HUES64 (cell line): Measurements from ENCODE around the gene ST3GAL4.
"Not testable (repeated sequence)": the region's sequence is repeated elsewhere in the genome, so short reads cannot be mapped to it uniquely, and the experiment has no call there.

Experiments used
- H3K27ac ChIP-seq: 2 replicates; pipeline ENCODE4 v1.7.0; 2013; ENCODE audit warnings: low read depth, low read length, inconsistent platforms
- H3K27me3 ChIP-seq: 2 replicates; pipeline ENCODE4 v1.6.1; 2013; ENCODE audit warnings: mild to moderate bottlenecking, low read length; ENCODE audit not compliant: insufficient read depth
- H3K36me3 ChIP-seq: 2 replicates; pipeline ENCODE4 v1.6.1; 2013; ENCODE audit warnings: mild to moderate bottlenecking, low read length; ENCODE audit not compliant: insufficient read depth
- H3K4me1 ChIP-seq: 2 replicates; pipeline ENCODE4 v1.6.1; 2013; ENCODE audit warnings: mild to moderate bottlenecking, low read length, moderate library complexity; ENCODE audit not compliant: insufficient read depth
- H3K4me3 ChIP-seq: 2 replicates; pipeline ENCODE4 v1.5.1; 2013; ENCODE audit warnings: mild to moderate bottlenecking, low read length, moderate library complexity
- H3K9ac ChIP-seq: 2 replicates; pipeline ENCODE4 v1.6.1; 2013; ENCODE audit warnings: mild to moderate bottlenecking, low read depth, low read length
- H3K9me3 ChIP-seq: 2 replicates; pipeline ENCODE4 v1.6.1; 2013; ENCODE audit warnings: low read depth, low read length; ENCODE audit not compliant: insufficient read depth
- WGBS: fragments of 150-250, 120-280 bp; methylation state at CpG from one replicate; pipeline ENCODE4 v1.1.7; 2013; ENCODE audit warnings: missing lambda C conversion rate; 5-methylcytosine and 5-hydroxymethylcytosine counted together

The ST3GAL4 gene

DNA sequence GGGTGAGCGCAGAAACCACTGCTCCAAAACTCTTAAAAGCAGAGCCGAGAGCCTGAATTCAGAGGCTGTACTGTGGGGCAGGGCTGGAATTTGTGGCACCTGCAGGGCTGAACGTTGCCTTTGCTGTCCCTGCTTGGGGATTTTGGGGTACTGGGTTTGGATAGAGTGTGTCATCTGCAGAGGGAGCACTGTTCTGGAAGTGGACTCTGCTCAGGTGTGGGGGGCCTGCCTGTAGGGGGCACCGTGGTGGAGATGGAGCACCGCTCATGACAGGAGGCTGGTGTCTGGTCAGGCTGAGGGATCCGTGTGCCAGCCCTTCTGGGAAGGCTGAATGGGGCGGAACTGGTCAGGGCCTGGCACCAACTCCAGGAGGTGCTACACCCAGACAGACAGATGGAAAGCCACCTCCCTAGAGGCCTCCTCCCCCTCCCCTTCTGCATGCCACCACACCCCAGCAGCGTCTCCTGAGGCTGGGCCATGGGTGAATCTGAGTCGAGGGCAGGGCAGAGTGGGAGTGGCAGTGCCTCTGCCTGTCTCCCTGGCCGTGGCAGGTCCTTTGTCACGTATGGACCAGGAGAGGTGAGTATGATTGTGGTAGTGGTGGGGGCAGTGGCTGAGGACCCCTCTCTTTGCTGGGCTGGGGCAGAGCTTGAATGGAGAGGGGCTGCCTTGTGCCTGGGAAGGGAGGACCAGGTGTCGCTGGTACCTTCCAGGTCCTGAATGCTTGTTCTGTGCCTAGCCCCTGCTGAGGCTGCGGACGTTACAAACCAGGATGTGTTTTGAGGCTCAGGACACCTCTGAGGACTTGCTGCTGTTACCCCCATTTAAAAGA lies 11.6 kb downstream of the ST3GAL4 start:
- H3K36me3 ChIP-seq, H3K4me1 ChIP-seq, H3K27me3 ChIP-seq, H3K9ac ChIP-seq, H3K9me3 ChIP-seq, H3K27ac ChIP-seq: not testable (repeated sequence)
- WGBS = 74% methylated on average over 14 of the region's 14 CpGs
- peak overlapping the region; percentile 4; the same call in 1 of the 2 replicates for H3K4me3 ChIP-seq

DNA sequence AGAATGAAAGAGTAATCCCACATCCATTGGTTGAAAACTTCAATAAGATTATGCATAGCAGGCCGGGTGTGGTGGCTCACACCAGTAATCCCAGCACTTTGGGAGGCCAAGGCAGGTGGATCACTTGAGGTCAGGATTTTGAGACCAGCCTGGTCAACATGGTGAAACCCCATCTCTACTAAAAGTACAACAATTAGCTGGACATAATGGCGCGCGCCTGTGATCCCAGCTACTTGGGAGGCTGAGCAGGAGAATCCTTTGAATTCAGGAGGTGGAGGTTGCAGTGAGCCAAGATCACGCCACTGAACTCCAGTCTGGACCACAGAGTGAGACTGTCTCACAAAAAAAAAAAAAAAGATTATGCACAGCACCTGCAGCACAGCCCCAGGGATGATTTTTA lies 12.3 kb downstream of the ST3GAL4 start:
- H3K36me3 ChIP-seq, H3K27me3 ChIP-seq, H3K9ac ChIP-seq, H3K9me3 ChIP-seq, H3K27ac ChIP-seq, H3K4me3 ChIP-seq, H3K4me1 ChIP-seq: not testable (repeated sequence)
- 93% methylated on average over 5 of the region's 5 CpGs for WGBS

DNA sequence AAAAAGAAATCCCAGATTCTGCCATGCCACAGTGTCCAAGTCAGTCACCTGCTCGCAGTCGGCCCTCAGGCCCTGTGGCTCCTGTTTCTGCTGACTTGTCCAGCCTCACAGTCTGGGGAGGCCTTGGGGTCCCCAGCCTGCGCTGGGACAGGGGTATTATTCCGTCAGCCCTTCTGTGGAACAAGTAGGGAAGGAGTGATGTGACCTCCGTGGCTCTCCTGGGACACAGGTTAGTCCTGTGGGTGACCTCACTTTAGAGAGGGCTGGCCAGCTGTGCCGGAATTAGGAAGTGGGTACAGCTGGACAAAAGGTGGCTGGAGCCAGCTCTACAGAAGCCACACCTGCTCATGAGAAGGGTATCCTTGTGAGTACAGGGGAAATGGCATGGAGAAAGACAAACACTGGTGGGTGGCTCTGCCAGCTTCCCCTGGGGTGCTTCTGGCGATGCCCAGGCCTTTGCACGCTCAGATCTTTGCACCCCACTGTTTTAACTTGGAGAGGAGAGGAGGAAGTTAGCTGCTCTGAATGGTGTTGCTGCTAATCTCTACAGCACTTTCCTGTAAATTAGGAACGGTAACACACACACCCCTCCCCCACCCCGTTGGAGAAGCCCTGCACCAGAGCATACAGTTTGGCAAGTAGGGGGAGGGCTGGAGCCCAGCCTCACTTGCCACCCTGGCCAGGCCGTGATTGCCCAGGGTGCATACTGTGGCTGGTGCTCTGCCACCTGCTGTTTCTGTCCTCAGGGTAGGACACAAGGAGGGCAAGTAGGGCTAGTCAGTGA lies 13.0 kb downstream of the ST3GAL4 start:
- not testable (repeated sequence) for H3K27ac ChIP-seq, H3K27me3 ChIP-seq, H3K36me3 ChIP-seq, H3K4me3 ChIP-seq, H3K9ac ChIP-seq, H3K9me3 ChIP-seq, H3K4me1 ChIP-seq
- WGBS = 60% methylated on average over 11 of the region's 11 CpGs

DNA sequence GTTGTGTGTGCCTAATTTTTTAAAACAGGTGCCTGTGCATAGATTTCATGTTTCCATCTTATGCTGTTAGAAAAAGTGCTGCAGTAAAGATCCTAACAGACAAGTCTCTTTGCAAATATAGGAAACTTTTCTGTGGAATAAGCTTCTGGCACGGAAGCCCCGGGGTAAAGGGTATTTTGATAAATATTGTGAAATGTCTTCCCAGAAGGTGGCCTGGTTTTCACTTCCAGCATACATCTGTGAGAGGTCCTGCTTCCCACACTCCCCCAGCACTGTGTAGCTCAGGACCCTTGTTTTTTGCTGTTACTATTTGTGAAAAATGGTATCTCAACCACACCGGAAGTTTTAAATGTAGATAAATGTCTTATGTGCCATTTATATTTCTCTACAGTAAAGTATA lies 14.5 kb downstream of the ST3GAL4 start:
- no peaks in the 10 kb centered on the region for H3K27me3 ChIP-seq
- H3K4me1 ChIP-seq = peaks cover 5% of the 10 kb centered on the region; the same call in 1 of the 2 replicates
- H3K36me3 ChIP-seq = no peaks in the 10 kb centered on the region
- WGBS = 88% methylated on average over 2 of the region's 3 CpGs
- no peak overlapping the region for H3K27ac ChIP-seq
- H3K9ac ChIP-seq = no peak overlapping the region
- no peaks in the 10 kb centered on the region for H3K9me3 ChIP-seq
- no peak overlapping the region for H3K4me3 ChIP-seq

DNA sequence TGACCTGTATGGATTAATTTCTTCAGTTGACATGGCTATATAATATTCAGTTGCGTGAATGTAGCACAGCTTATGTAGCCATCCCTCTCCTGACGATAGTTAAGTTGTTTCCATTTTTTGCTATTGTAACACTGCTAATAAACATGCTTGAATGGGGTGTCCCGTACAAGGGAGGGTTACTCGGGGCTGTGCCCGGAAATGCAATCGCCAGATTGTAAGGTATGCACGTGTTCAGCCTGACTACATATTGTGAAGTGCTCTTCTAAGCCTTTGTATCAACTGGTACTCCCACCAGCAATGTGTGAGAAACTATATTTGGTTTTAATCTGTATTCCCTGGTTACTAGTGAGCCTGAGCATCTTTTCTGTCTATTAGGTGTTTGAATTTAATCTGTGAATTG lies 16.1 kb downstream of the ST3GAL4 start:
- no peak overlapping the region for H3K27ac ChIP-seq
- no peaks in the 10 kb centered on the region for H3K36me3 ChIP-seq
- no peaks in the 10 kb centered on the region for H3K27me3 ChIP-seq
- no peaks in the 10 kb centered on the region for H3K4me1 ChIP-seq
- no peak overlapping the region for H3K9ac ChIP-seq
- no peaks in the 10 kb centered on the region for H3K9me3 ChIP-seq
- no peak overlapping the region for H3K4me3 ChIP-seq
- WGBS = 95% methylated on average over 7 of the region's 7 CpGs

- not testable (repeated sequence) for H3K27me3 ChIP-seq, H3K4me3 ChIP-seq, H3K9me3 ChIP-seq, H3K36me3 ChIP-seq, H3K27ac ChIP-seq, H3K9ac ChIP-seq, H3K4me1 ChIP-seq
- WGBS = 92% methylated on average over 12 of the region's 12 CpGs
These were observed 18.0 kb downstream of the ST3GAL4 start for GRCh38 chr11:126373389-126374066.

DNA sequence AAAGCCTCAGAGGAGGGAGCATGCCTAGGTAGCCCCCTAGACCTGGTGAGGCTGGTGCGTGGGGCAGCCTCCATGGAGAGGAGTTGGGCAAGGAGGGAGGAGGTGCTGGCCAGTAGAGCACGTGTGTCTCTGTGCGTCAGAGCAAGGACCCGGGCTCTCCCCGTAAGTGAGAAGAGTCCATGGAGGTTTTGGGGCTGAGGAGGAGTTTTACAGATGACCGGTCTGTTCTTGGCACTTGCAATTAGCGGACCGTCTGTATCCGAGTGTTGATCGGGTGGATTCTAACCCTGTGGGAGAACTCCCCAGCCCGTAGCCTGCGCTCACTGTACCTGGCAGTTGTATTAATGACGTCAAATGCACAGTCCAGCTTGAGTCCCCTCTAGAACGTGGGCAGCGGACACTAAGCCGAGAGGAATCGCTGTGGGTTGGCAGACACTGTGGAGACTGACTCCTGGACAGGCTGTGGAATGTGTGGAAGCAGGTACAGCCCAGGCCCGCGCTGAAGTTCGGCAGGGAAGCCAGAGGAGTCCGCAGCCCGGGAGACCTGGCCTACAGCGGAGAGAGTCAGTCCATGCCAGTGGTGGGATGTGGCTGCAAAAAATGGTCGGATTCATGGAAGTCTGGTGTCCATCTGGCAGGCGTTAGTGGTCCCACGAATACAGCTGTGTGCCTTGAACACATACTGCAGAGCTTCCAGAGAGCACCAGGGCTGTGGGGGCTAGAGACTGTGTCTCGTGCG lies 19.2 kb downstream of the ST3GAL4 start:
- H3K4me3 ChIP-seq, H3K36me3 ChIP-seq, H3K9ac ChIP-seq, H3K27me3 ChIP-seq, H3K9me3 ChIP-seq, H3K4me1 ChIP-seq, H3K27ac ChIP-seq: not testable (repeated sequence)
- WGBS = 93% methylated on average over 17 of the region's 28 CpGs

DNA sequence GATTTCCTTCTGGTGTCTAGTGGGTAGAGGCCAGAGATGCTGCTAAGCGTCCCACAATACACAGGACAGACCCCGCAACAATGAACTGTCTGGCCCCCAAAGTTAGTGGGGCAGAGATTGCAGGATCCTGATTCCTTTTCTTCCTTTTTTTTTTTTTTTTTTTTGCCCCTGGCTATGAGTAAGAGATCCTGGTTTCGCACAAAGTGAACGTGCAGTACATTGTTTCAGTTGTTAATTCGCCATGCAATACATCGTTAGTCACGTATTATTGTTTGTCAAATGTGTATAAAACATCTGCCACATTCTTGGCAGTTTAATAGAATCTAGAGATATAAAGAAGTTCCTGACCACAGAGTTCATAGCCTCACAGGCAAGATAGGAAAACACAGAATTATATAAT lies 20.2 kb downstream of the ST3GAL4 start:
- Histone ChIP-seq H3K27ac (no peak overlapping the region), H3K27me3 (no peaks in the 10 kb centered on the region), H3K36me3 (no peaks in the 10 kb centered on the region), H3K9ac (no peak overlapping the region), H3K4me3 (no peak overlapping the region), H3K4me1 (no peaks in the 10 kb centered on the region), H3K9me3 (no peaks in the 10 kb centered on the region)
- WGBS = 95% methylated on average over 7 of the region's 7 CpGs

DNA sequence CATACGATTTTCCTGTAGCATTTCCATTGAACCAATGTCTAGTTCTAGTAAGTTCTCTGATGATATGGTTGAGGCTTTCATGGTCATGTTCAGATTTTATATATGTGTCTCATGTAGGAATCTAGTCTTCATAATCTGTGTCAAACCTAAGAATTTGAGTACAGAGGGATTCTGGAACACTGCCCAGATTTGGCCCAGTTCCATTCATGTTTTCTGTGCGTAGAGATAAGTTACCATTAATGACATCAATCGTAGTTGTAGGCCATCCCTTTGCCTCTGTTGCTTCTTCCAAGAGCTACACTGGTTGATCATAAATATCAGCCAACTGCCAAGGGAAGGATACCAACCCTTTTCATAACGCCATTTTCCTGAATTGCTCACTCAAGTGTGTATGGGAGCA lies 23.3 kb downstream of the ST3GAL4 start:
- H3K27ac ChIP-seq = no peak overlapping the region
- no peak overlapping the region for H3K9ac ChIP-seq
- no peaks in the 10 kb centered on the region for H3K36me3 ChIP-seq
- no peak overlapping the region for H3K4me3 ChIP-seq
- WGBS = 95% methylated on average over 4 of the region's 4 CpGs
- no peaks in the 10 kb centered on the region for H3K27me3 ChIP-seq
- H3K4me1 ChIP-seq = no peaks in the 10 kb centered on the region
- H3K9me3 ChIP-seq = no peaks in the 10 kb centered on the region

GRCh38 chr11:126380909-126381308 lies 25.4 kb downstream of the ST3GAL4 start:
- Histone ChIP-seq H3K9me3 (no peaks in the 10 kb centered on the region), H3K4me1 (no peaks in the 10 kb centered on the region), H3K27ac (no peak overlapping the region), H3K9ac (no peak overlapping the region), H3K4me3 (no peak overlapping the region), H3K27me3 (no peaks in the 10 kb centered on the region), H3K36me3 (no peaks in the 10 kb centered on the region)
- 92% methylated on average over 4 of the region's 4 CpGs for WGBS

DNA sequence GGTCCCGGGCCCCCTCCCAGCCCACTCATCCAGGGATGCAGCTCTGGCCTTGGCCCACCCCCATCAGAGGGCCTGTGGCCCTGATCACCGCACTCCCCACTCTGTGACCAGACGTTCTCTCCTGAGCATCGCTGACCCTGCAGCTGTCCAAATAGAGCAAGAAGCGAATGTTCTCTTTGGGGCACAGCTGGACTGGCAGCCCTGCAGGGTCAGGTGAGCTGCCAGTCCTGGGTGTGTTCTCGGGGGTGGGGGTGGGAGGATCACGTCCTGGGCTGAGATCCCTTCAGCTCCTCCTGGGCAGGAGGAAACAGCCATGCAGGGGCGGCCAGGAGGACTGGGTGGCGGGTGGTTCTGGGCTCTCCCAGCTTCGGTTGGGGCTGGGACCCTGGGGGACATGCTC lies 26.5 kb downstream of the ST3GAL4 start:
- H3K27me3 ChIP-seq, H3K27ac ChIP-seq, H3K36me3 ChIP-seq, H3K9me3 ChIP-seq, H3K9ac ChIP-seq, H3K4me1 ChIP-seq, H3K4me3 ChIP-seq: not testable (repeated sequence)
- 91% methylated on average over 5 of the region's 10 CpGs for WGBS
